Gastrocnemius medialis (tissue), 4 donors: ENCODE measurements around the gene PLEKHG4B.
"Not testable (repeated sequence)": the region's sequence is repeated elsewhere in the genome, so short reads cannot be mapped to it uniquely, and the experiment has no call there.

Source experiments
- POLR2A ChIP-seq, 2 donors: fragments of 450-650 bp; IDR thresholded peaks; one replicate each; pipeline ENCODE4 v1.6.1; 2017; ENCODE audit warnings: antibody characterized with exemption in 2 of 2, mild to moderate bottlenecking in 2 of 2, moderate library complexity in 2 of 2
- TF ChIP-seq, protein P1 (sequence below), 5 experiments: fragments of 450-650 bp in 3 of 5; fragments of 200-600 bp in 2 of 5; sonication (generic) in 2 of 5; IDR thresholded peaks in 4 of 5; conservative IDR thresholded peaks in 1 of 5; 1 replicate in 4 of 5; 2 replicates in 1 of 5; pipeline ENCODE4 v1.5.1; 2016 to 2019; ENCODE audit warnings: antibody characterized with exemption in 5 of 5, mild to moderate bottlenecking in 3 of 5, moderate library complexity in 3 of 5

GRCh38 chr5:237931-238330 is 146.0 kb downstream of the PLEKHG4B start:
- TF ChIP-seq, protein P1, sequence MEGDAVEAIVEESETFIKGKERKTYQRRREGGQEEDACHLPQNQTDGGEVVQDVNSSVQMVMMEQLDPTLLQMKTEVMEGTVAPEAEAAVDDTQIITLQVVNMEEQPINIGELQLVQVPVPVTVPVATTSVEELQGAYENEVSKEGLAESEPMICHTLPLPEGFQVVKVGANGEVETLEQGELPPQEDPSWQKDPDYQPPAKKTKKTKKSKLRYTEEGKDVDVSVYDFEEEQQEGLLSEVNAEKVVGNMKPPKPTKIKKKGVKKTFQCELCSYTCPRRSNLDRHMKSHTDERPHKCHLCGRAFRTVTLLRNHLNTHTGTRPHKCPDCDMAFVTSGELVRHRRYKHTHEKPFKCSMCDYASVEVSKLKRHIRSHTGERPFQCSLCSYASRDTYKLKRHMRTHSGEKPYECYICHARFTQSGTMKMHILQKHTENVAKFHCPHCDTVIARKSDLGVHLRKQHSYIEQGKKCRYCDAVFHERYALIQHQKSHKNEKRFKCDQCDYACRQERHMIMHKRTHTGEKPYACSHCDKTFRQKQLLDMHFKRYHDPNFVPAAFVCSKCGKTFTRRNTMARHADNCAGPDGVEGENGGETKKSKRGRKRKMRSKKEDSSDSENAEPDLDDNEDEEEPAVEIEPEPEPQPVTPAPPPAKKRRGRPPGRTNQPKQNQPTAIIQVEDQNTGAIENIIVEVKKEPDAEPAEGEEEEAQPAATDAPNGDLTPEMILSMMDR (IDR thresholded peaks at IDR 0.05 in 4 of 5, conservative IDR thresholded peaks at IDR 0.05 in 1 of 5), result not testable (repeated sequence)
- TF ChIP-seq POLR2A (IDR thresholded peaks at IDR 0.05), result not testable (repeated sequence)
